ENCODE data around the gene TBC1D17. TPM values are rescaled to one million over a fixed set of nuclear protein-coding genes. Genes with fewer than 3 reads are reported as not detected.

Gene TBC1D17
- total RNA-seq, 1 donor from 2014 or later = 36.8 TPM

DNA sequence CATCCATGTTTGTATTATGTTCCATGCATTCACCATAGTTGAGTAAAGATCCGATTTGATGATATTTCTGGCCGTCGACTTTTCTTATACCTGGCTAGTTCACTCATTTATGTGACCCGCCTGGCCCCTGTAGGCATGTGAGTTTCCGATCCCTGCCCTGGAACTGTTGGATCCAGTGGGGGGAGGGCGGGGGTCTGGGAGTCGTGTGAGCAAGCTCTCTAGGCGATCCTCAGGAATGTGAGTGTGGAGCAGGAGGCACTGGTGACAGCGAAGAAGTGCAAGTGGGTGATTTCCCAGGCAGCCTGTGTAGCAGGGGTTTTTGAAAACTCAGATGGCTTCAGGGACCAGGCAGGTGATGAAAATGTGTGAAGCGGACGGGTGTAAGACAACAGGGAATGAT lies 37.2 kb upstream of the TBC1D17 start:
- H3K4me1 Mint-ChIP-seq = no peaks in the 10 kb centered on the region
- H3K4me3 Mint-ChIP-seq = no peak overlapping the region
- peaks cover 16% of the 10 kb centered on the region for H3K36me3 Mint-ChIP-seq (ENCODE audit: low read depth)
- H3K9me3 Mint-ChIP-seq = no peaks in the 10 kb centered on the region
- intact Hi-C loops (cut with micrococcal nuclease) = no loop called here
- no peak for DNase-seq
- no peaks in the 10 kb centered on the region for H3K27me3 Mint-ChIP-seq
- no peak overlapping the region for H3K27ac Mint-ChIP-seq

DNA sequence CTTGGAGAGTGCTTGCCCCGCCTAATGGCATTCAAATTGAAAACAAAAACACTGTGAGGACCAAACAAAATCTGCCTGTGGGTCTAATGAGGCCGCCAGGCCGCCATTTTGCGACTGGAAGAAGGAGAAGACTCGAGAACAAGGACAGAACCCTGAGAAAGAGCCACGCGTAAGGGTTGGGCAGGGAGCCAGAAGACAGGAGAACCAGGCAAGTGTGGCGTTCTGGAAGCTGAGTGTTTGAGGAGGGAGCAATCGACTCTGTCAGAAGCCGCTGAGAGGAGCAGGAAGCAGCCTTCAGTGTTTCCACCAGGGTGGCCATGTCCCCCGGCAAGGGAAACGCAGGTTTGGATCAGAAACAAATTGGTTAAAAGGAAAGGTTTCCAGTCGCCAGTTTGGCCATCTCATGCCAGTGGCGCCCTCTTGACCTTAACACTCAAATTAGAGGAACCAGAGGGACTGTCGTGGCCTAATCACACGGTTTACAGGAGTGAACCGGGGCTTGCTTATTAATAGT lies 36.7 kb upstream of the TBC1D17 start:
- no peak for DNase-seq
- Mint-ChIP-seq H3K9me3 (no peaks in the 10 kb centered on the region), H3K27ac (no peak overlapping the region), H3K4me1 (no peaks in the 10 kb centered on the region), H3K27me3 (no peaks in the 10 kb centered on the region), H3K36me3 (ENCODE audit: low read depth) (peaks cover 16% of the 10 kb centered on the region), H3K4me3 (no peak overlapping the region)
- intact Hi-C loops (cut with micrococcal nuclease) = no loop called here

DNA sequence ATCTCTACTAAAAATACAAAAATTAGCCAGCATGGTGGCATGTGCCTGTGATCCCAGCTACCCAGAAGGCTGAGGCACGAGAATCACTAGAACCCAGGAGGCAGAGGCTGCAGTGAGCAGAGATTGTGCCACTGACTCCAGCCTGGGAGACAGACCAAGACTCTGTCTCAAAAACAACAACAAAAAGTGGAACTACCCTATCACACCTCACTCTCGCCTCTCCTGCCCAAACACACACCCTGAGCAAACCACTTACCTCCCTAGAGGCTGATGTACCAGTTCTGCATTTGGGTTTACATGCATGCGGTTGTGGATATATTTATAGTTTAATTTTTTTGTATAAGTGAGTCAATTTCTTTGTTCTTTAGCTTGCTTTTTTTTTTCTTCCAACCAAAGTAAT lies 34.2 kb upstream of the TBC1D17 start:
- no peak overlapping the region for H3K27ac Mint-ChIP-seq

GRCh38 chr19:49844138-49845095 lies 33.1 kb upstream of the TBC1D17 start:
- peaks cover 7% of the 10 kb centered on the region for H3K36me3 Mint-ChIP-seq (ENCODE audit: low read depth)
- no peak for DNase-seq
- intact Hi-C loops (cut with micrococcal nuclease) = no loop called here
- H3K27ac Mint-ChIP-seq = no peak overlapping the region
- H3K9me3 Mint-ChIP-seq = peaks cover 4% of the 10 kb centered on the region
- peaks cover 17% of the 10 kb centered on the region for H3K4me1 Mint-ChIP-seq
- peaks cover 4% of the 10 kb centered on the region for H3K27me3 Mint-ChIP-seq
- H3K4me3 Mint-ChIP-seq = no peak overlapping the region

More for the DNA sequence above, 34.2 kb upstream of the TBC1D17 start:
- Mint-ChIP-seq H3K4me3 (no peak overlapping the region), H3K27me3 (peaks cover 4% of the 10 kb centered on the region), H3K4me1 (peaks cover 7% of the 10 kb centered on the region), H3K9me3 (no peaks in the 10 kb centered on the region), H3K36me3 (ENCODE audit: low read depth) (peaks cover 10% of the 10 kb centered on the region)
- DNase-seq = no peak
- intact Hi-C loops (cut with micrococcal nuclease) = no loop called here

DNA sequence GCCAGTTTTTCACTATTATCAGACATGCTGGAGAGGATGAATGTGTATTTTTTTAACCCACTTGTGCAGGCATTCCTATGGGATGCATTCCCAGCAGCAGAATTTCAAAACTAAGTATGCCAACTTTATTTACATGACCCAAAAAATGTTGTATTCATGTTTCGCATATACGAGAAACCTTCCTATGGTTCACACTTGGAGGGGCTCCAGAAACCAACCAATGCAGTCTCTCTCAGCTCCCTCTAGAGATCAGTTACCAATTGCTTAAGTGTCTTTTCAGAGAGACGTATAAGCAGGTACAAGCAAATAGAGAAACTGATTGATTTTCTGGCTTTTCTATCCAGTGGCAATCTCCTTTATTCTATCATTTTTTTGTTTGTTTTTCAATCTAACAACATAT lies 32.1 kb upstream of the TBC1D17 start:
- no peak for DNase-seq
- peaks cover 24% of the 10 kb centered on the region for H3K4me1 Mint-ChIP-seq
- peaks cover 11% of the 10 kb centered on the region for H3K36me3 Mint-ChIP-seq (ENCODE audit: low read depth)
- peaks cover 4% of the 10 kb centered on the region for H3K27me3 Mint-ChIP-seq
- H3K9me3 Mint-ChIP-seq = peaks cover 4% of the 10 kb centered on the region
- no peak overlapping the region for H3K4me3 Mint-ChIP-seq
- H3K27ac Mint-ChIP-seq = no peak overlapping the region
- intact Hi-C loops (cut with micrococcal nuclease) = no loop called here

GRCh38 chr19:49846408-49846807 lies 31.1 kb upstream of the TBC1D17 start:
- Mint-ChIP-seq H3K27ac (no peak overlapping the region), H3K27me3 (peaks cover 4% of the 10 kb centered on the region), H3K4me1 (peaks cover 24% of the 10 kb centered on the region), H3K9me3 (peaks cover 4% of the 10 kb centered on the region), H3K36me3 (ENCODE audit: low read depth) (peaks cover 9% of the 10 kb centered on the region), H3K4me3 (no peak overlapping the region)
- intact Hi-C loops (cut with micrococcal nuclease) = no loop called here
- DNase-seq = no peak

GRCh38 chr19:49847731-49848696 lies 29.5 kb upstream of the TBC1D17 start:
- Mint-ChIP-seq H3K36me3 (ENCODE audit: low read depth) (peaks cover 18% of the 10 kb centered on the region), H3K4me1 (peaks cover 34% of the 10 kb centered on the region), H3K27me3 (peaks cover 4% of the 10 kb centered on the region), H3K27ac (peak overlapping the region; percentile 58), H3K4me3 (peak overlapping the region; percentile 28), H3K9me3 (peaks cover 4% of the 10 kb centered on the region)
- intact Hi-C loops (cut with micrococcal nuclease) = loop anchor here (1.0 kb wide), 1 partner anchor 30 kb away; the partner anchor contains the start of gene MED25
- DNase-seq = peak; percentile 76

DNA sequence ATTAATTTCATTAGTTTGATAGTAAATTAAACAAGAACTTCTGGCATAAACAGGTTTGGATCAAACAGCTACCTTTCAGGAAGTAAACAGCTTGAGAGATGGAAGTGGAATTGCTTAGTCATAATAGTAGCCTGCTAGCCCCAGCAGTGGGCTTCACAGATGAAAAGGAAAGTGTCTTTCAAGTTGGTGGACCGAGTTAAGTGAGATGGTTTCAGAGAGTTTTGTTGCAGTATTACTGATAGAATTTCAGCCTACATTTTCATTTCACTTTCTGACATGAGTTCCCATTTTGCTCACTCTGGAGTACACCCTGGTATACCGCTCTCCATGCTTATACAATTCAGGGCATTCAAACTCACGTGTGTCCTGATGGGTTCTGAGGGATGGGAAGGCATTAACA lies 28.6 kb upstream of the TBC1D17 start:
- no peak for DNase-seq
- Mint-ChIP-seq H3K36me3 (ENCODE audit: low read depth) (peaks cover 20% of the 10 kb centered on the region), H3K27me3 (peaks cover 4% of the 10 kb centered on the region), H3K9me3 (peaks cover 4% of the 10 kb centered on the region), H3K4me1 (peaks cover 38% of the 10 kb centered on the region), H3K27ac (peak overlapping the region; percentile 13), H3K4me3 (peak overlapping the region; percentile 50)
- intact Hi-C loops (cut with micrococcal nuclease) = loop anchor here (1.0 kb wide), 1 partner anchor 31 kb away; the partner anchor contains the start of gene MED25

GRCh38 chr19:49849433-49850220 lies 27.9 kb upstream of the TBC1D17 start:
- intact Hi-C loops (cut with micrococcal nuclease) = loop anchor here (1.0 to 5.0 kb wide), 5 partner anchors 18 to 207 kb away; partner anchors contain the start of genes AP2A1, FUZ, PNKP and SCAF1
- H3K4me3 Mint-ChIP-seq = peak overlapping the region; percentile 91
- H3K9me3 Mint-ChIP-seq = peaks cover 4% of the 10 kb centered on the region
- peaks cover 20% of the 10 kb centered on the region for H3K36me3 Mint-ChIP-seq (ENCODE audit: low read depth)
- peaks cover 4% of the 10 kb centered on the region for H3K27me3 Mint-ChIP-seq
- peaks cover 38% of the 10 kb centered on the region for H3K4me1 Mint-ChIP-seq
- H3K27ac Mint-ChIP-seq = peak overlapping the region; percentile 96
- DNase-seq = no peak

GRCh38 chr19:49850221-49850486 lies 27.3 kb upstream of the TBC1D17 start:
- H3K36me3 Mint-ChIP-seq (ENCODE audit: low read depth) = peaks cover 20% of the 10 kb centered on the region
- peaks cover 4% of the 10 kb centered on the region for H3K9me3 Mint-ChIP-seq
- peaks cover 38% of the 10 kb centered on the region for H3K4me1 Mint-ChIP-seq
- peak overlapping the region; percentile 96 for H3K27ac Mint-ChIP-seq
- H3K27me3 Mint-ChIP-seq = peaks cover 4% of the 10 kb centered on the region
- no peak for DNase-seq
- intact Hi-C loops (cut with micrococcal nuclease) = loop anchor here (1.0 to 5.0 kb wide), 5 partner anchors 17 to 207 kb away; partner anchors contain the start of genes AP2A1, FUZ, PNKP and SCAF1
- H3K4me3 Mint-ChIP-seq = peak overlapping the region; percentile 91

GRCh38 chr19:49850487-49851342 lies 26.8 kb upstream of the TBC1D17 start, which contains the start of gene PTOV1:
Gene PTOV1, plus strand, starts transcription at chr19:49851159.
- Mint-ChIP-seq H3K27me3 (peaks cover 4% of the 10 kb centered on the region), H3K36me3 (ENCODE audit: low read depth) (peaks cover 20% of the 10 kb centered on the region), H3K9me3 (peaks cover 4% of the 10 kb centered on the region), H3K27ac (peak within 1 kb of the TSS; percentile 96), H3K4me3 (peak within 1 kb of the TSS; percentile 91), H3K4me1 (peaks cover 38% of the 10 kb centered on the region)
- DNase-seq = peak; percentile 98
- intact Hi-C loops (cut with micrococcal nuclease) = loop anchor here (1.0 to 5.0 kb wide), 5 partner anchors 17 to 208 kb away; partner anchors contain the start of genes AP2A1, FUZ, PNKP and SCAF1
